CD4-positive, alpha-beta T cell treated with Interleukin-17A for 1 hour (primary cell): ENCODE measurements around the gene CABP2.
"Not testable (repeated sequence)": the region's sequence is repeated elsewhere in the genome, so short reads cannot be mapped to it uniquely, and the experiment has no call there.

Experiments used
- DNase-seq: peaks from one replicate; pipeline ENCODE4 v3.0.0-alpha.2; 2020

CABP2 gene

GRCh38 chr11:67493548-67494370 is 29.5 kb downstream of the CABP2 start:
- DNase-seq, result no peak

GRCh38 chr11:67492801-67493547 is 30.3 kb downstream of the CABP2 start:
- peak; percentile 25 for DNase-seq

- DNase-seq, result no peak
Observed at GRCh38 chr11:67492069-67492727, 31.0 kb downstream of the CABP2 start.

- no peak for DNase-seq
Observed at GRCh38 chr11:67491276-67492068, 31.8 kb downstream of the CABP2 start.

GRCh38 chr11:67490727-67491065 is 32.5 kb downstream of the CABP2 start:
- no peak for DNase-seq

- DNase-seq, result no peak
Observed at GRCh38 chr11:67489885-67490726, 33.1 kb downstream of the CABP2 start.

GRCh38 chr11:67489203-67489884 is 33.9 kb downstream of the CABP2 start:
- no peak for DNase-seq

- peak; percentile 51 for DNase-seq
Observed at GRCh38 chr11:67486481-67487195, 36.6 kb downstream of the CABP2 start.

GRCh38 chr11:67485873-67486361 is 37.3 kb downstream of the CABP2 start:
- DNase-seq, result peak; percentile 83

GRCh38 chr11:67484847-67485311 is 38.4 kb downstream of the CABP2 start:
- DNase-seq, result peak; percentile 73

- peak; percentile 70 for DNase-seq
Observed at GRCh38 chr11:67483831-67484665, 39.2 kb downstream of the CABP2 start.

GRCh38 chr11:67482827-67483798 is 40.1 kb downstream of the CABP2 start, which contains the start of gene AIP:
Gene AIP, plus strand, starts transcription at chr11:67483026. Its CDS starts 133 bp downstream, at chr11:67483159.
- DNase-seq, result peak; percentile 98

- DNase-seq, result no peak
Observed at GRCh38 chr11:67482275-67482826, 40.9 kb downstream of the CABP2 start.

- DNase-seq, result not testable (repeated sequence)
Observed at GRCh38 chr11:67477344-67478050, 45.7 kb downstream of the CABP2 start.

GRCh38 chr11:67476692-67477091 is 46.6 kb downstream of the CABP2 start:
- not testable (repeated sequence) for DNase-seq

- DNase-seq, result no peak
Observed at GRCh38 chr11:67472882-67473281, 50.4 kb downstream of the CABP2 start.
